MM.1S (cell line): Measurements from ENCODE around the gene ERFL.

Source experiments
- DNase-seq: peaks from one replicate; pipeline ENCODE4 v3.0.0-alpha.2; 2015
- H2AFZ ChIP-seq: fragments of 300-600 bp; sonication (generic); 2 replicates; pipeline ENCODE4 v1.6.0; 2016; ENCODE audit warnings: antibody characterized with exemption, low read length
- H3F3A ChIP-seq: fragments of 300-600 bp; sonication (generic); 2 replicates; pipeline ENCODE4 v1.6.1; 2016; ENCODE audit warnings: mild to moderate bottlenecking, antibody characterized with exemption, low read length, moderate library complexity, mixed read lengths; ENCODE audit not compliant: insufficient read depth
- H3K27ac ChIP-seq: fragments of 300-600 bp; sonication (generic); 2 replicates; pipeline ENCODE4 v1.5.1; 2016; ENCODE audit warnings: mild to moderate bottlenecking, low read length
- H3K27me3 ChIP-seq: fragments of 300-600 bp; sonication (generic); replicated peaks from 2 replicates; pipeline ENCODE4 v1.6.0; 2016; ENCODE audit warnings: low read length; ENCODE audit not compliant: insufficient read depth
- H3K36me3 ChIP-seq: fragments of 300-600 bp; sonication (generic); replicated peaks from 2 replicates; pipeline ENCODE4 v1.6.1; 2016; ENCODE audit warnings: mild to moderate bottlenecking, low read length, mixed read lengths; ENCODE audit not compliant: insufficient read depth
- H3K4me1 ChIP-seq: fragments of 300-600 bp; sonication (generic); 2 replicates; pipeline ENCODE4 v1.6.1; 2016; ENCODE audit warnings: low read length, mixed read lengths
- H3K4me2 ChIP-seq: fragments of 300-600 bp; sonication (generic); 2 replicates; pipeline ENCODE4 v1.6.0; 2016; ENCODE audit warnings: low read depth, low read length
- H3K4me3 ChIP-seq: fragments of 300-600 bp; sonication (generic); 2 replicates; pipeline ENCODE4 v1.5.1; 2016; ENCODE audit warnings: low read length, mixed read lengths
- H3K79me2 ChIP-seq: fragments of 300-600 bp; sonication (generic); 2 replicates; pipeline ENCODE4 v1.6.1; 2016; ENCODE audit warnings: mixed run types, low read length, mixed read lengths
- H3K9ac ChIP-seq: fragments of 300-600 bp; sonication (generic); 2 replicates; pipeline ENCODE4 v1.6.1; 2016; ENCODE audit warnings: low read length, mixed read lengths
- H3K9me2 ChIP-seq: fragments of 300-600 bp; sonication (generic); replicated peaks from 2 replicates; pipeline ENCODE4 v1.6.1; 2016; ENCODE audit warnings: mild to moderate bottlenecking, low read length, mixed read lengths; ENCODE audit not compliant: insufficient read depth
- H3K9me3 ChIP-seq: fragments of 300-600 bp; sonication (generic); replicated peaks from 2 replicates; pipeline ENCODE4 v1.6.1; 2016; ENCODE audit warnings: mild to moderate bottlenecking, low read length, mixed read lengths; ENCODE audit not compliant: insufficient read depth
- H4K20me1 ChIP-seq: fragments of 300-600 bp; sonication (generic); 2 replicates; pipeline ENCODE4 v1.6.1; 2016; ENCODE audit warnings: mild to moderate bottlenecking, low read length, moderate library complexity, mixed read lengths; ENCODE audit not compliant: insufficient read depth
- CTCF ChIP-seq: fragments of 300-600 bp; sonication (generic); IDR thresholded peaks from 2 replicates; pipeline ENCODE4 v1.5.1; 2016; ENCODE audit warnings: antibody characterized with exemption, low read length, mixed read lengths
- EZH2 ChIP-seq: fragments of 300-600 bp; sonication (generic); optimal IDR thresholded peaks from 2 replicates; pipeline ENCODE3; 2017; ENCODE audit warnings: low read depth, mild to moderate bottlenecking, antibody characterized with exemption, low read length, mixed read lengths
- EZH2phosphoT487 ChIP-seq: fragments of 300-600 bp; sonication (generic); IDR thresholded peaks from 2 replicates; pipeline ENCODE4 v1.6.1; 2018; ENCODE audit warnings: antibody characterized with exemption, low read length

ERFL gene

GRCh38 chr19:41936961-41937360, 8.7 kb upstream of the ERFL start:
- no peak overlapping the region for H3K9ac ChIP-seq
- H3K9me2 ChIP-seq, result no peaks in the 10 kb centered on the region
- no peaks in the 10 kb centered on the region for H3K79me2 ChIP-seq
- H3K27me3 ChIP-seq, result peaks cover 42% of the 10 kb centered on the region
- no peaks in the 10 kb centered on the region for H3K36me3 ChIP-seq
- no peaks in the 10 kb centered on the region for H4K20me1 ChIP-seq
- H3K9me3 ChIP-seq, result no peaks in the 10 kb centered on the region
- no peaks in the 10 kb centered on the region for H3K4me1 ChIP-seq
- H3F3A ChIP-seq, result no peaks in the 10 kb centered on the region
- no peak overlapping the region for H3K4me2 ChIP-seq
- no peak overlapping the region for H3K4me3 ChIP-seq
- no peak for DNase-seq
- no peak overlapping the region for H3K27ac ChIP-seq
- H2AFZ ChIP-seq, result no peak overlapping the region
- TF ChIP-seq EZH2phosphoT487 (no peak), CTCF (no peak), EZH2 (no peak)

DNA sequence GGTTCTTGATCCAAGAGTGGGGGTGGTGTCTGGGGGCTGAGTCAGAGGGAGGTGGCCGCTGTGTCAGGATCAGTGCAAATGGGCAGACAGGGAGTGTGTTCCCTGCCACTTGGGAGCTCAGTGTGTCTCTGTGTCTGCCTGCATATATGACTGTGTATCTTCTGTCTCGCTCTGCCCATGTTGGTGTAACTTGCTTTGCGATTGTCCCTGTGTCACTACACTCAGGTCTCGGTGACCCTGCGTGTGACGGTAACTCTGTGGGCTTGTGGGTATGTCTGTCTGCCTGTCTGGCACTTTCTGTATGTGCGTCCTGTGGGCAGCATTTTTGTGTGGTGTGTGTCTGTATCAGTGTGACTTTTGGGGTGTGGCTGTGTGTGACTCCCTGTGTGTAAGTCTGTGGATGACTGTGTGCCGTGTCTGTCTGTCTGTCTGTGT, 8.2 kb upstream of the ERFL start:
- H3K4me1 ChIP-seq, result no peaks in the 10 kb centered on the region
- H3K9me2 ChIP-seq, result no peaks in the 10 kb centered on the region
- H3K79me2 ChIP-seq, result no peaks in the 10 kb centered on the region
- no peak overlapping the region for H2AFZ ChIP-seq
- no peak overlapping the region for H3K4me3 ChIP-seq
- no peak for TF ChIP-seq EZH2phosphoT487
- TF ChIP-seq EZH2, result no peak
- no peak for TF ChIP-seq CTCF
- no peak overlapping the region for H3K9ac ChIP-seq
- no peak overlapping the region for H3K27ac ChIP-seq
- H3F3A ChIP-seq, result no peaks in the 10 kb centered on the region
- H3K36me3 ChIP-seq, result no peaks in the 10 kb centered on the region
- no peak for DNase-seq
- no peak overlapping the region for H3K4me2 ChIP-seq
- H3K27me3 ChIP-seq, result peaks cover 47% of the 10 kb centered on the region
- no peaks in the 10 kb centered on the region for H4K20me1 ChIP-seq
- H3K9me3 ChIP-seq, result no peaks in the 10 kb centered on the region

DNA sequence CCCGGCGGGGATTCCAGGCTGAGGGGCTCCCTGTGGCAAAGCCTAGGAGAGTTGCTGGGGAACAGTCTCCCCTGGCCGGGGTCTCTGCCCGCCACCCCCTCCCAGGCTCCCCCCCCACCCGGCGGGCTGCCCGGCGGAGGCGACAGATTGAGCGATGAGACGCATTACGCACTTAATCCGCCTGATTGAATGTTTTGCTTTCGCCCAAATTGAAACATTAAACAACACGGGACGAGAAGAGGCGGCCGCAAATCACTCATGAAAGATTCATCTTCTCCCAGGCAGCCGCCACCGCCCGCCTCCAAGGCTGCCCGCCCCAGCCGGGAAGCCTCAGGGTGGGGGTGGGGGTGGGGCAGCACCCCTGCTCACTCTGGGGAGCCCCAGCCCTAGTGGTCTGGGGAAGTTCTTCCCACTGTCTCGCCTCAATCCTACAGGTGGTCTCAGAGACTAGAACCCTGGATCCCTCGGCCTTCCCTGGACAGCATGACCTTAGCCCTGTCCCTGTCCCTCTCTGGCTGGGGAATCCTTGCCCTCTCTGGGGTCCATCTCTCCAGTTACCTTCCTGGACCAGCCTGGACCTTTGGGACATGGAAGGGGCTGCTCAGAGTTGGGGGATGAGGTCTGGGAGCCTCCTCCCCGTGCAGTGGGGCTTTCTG, 7.6 kb upstream of the ERFL start:
- no peak for TF ChIP-seq EZH2
- TF ChIP-seq EZH2phosphoT487, result no peak
- no peak for TF ChIP-seq CTCF
- no peaks in the 10 kb centered on the region for H3K4me1 ChIP-seq
- no peak for DNase-seq
- H3K4me3 ChIP-seq, result no peak overlapping the region
- no peak overlapping the region for H3K9ac ChIP-seq
- H2AFZ ChIP-seq, result no peak overlapping the region
- H3K9me2 ChIP-seq, result no peaks in the 10 kb centered on the region
- no peak overlapping the region for H3K4me2 ChIP-seq
- no peaks in the 10 kb centered on the region for H3K79me2 ChIP-seq
- no peaks in the 10 kb centered on the region for H3K36me3 ChIP-seq
- H3K9me3 ChIP-seq, result no peaks in the 10 kb centered on the region
- no peaks in the 10 kb centered on the region for H3F3A ChIP-seq
- peaks cover 53% of the 10 kb centered on the region for H3K27me3 ChIP-seq
- H4K20me1 ChIP-seq, result no peaks in the 10 kb centered on the region
- H3K27ac ChIP-seq, result no peak overlapping the region
